Fibroblast of lung (primary cell): ENCODE measurements around the gene FNIP1.

ENCODE experiments used
- CTCF ChIP-seq, 2 donors: IDR thresholded peaks in 1 of 2; conservative IDR thresholded peaks in 1 of 2; 1 replicate in 1 of 2; 2 replicates in 1 of 2; pipeline ENCODE4 v1.5.1; 2011 to 2012; ENCODE audit warnings: low read length in 2 of 2, control low read depth in 1 of 2, inconsistent platforms in 1 of 2, low read depth in 1 of 2, mild to moderate bottlenecking in 1 of 2
- EZH2 ChIP-seq: IDR thresholded peaks from 2 replicates; pipeline ENCODE4 v1.5.1; 2012; ENCODE audit warnings: low read length, control low read depth, mild to moderate bottlenecking; ENCODE audit errors: missing control alignments

- TF ChIP-seq CTCF (conservative IDR thresholded peaks at IDR 0.05 in 1 of 2, IDR thresholded peaks at IDR 0.05 in 1 of 2; ENCODE audit: low read depth in 1 of 2, low read length in 2 of 2) (no peak), EZH2 (no peak)
These were observed 174.2 kb downstream of the FNIP1 start for GRCh38 chr5:131622633-131623032.
